ENCODE results near the gene ENTREP1. TPM values are rescaled to one million over a fixed set of nuclear protein-coding genes. Genes with fewer than 3 reads are reported as not detected.

The ENTREP1 gene
- total RNA-seq, 1 experiment from 2014 or later, result 0.35 TPM

DNA sequence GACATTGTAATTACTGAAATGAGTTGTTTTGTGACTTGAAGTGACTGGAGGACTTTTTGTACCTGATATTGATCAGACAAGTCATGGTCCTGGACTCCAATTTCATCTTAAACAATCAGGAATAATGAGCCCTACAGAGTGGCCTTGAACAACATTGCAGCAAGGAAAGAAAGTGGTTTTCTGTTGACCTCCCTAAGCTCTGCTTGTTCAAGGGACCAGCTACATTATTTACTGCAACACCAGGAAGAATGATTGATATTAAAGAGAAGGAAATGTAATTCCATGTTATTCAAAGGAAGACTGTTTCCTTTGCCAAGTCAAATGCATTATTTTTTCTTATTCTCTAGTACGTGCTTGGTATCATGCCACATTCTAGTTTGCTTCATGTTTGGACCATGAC lies 22.6 kb downstream of the ENTREP1 start:
- CTCF ChIA-PET, result no interaction called here
- Histone ChIP-seq H3K36me3 (ENCODE audit: low read depth) (no peaks in the 10 kb centered on the region), H3K27ac (no peak overlapping the region), H3F3A (ENCODE audit: insufficient read depth, low read depth) (no peaks in the 10 kb centered on the region), H3K27me3 (ENCODE audit: insufficient read depth, low read depth) (no peaks in the 10 kb centered on the region), H2AFZ (no peak overlapping the region), H3K79me2 (ENCODE audit: low read depth) (no peaks in the 10 kb centered on the region), H3K9me3 (ENCODE audit: insufficient read depth, low read depth) (no peaks in the 10 kb centered on the region), H3K4me1 (replicated peaks; ENCODE audit: insufficient read depth) (no peaks in the 10 kb centered on the region), H3K4me2 (no peak overlapping the region), H3K9me2 (ENCODE audit: insufficient read depth) (0 out of 2 replicates have a peak, but pooled peaks cover 3% of the 10 kb centered on the region), H3K4me3 (no peak overlapping the region), H4K20me1 (ENCODE audit: insufficient read depth) (no peaks in the 10 kb centered on the region)
- BruUV-seq (replicated peaks), result no TSS peak
- no peak for DNase-seq
- POLR2A ChIA-PET (ENCODE audit: unreplicated experiment), result no interaction called here
- TF ChIP-seq EZH2 (IDR thresholded peaks at IDR 0.05; ENCODE audit: low read depth), result no peak
- TF ChIP-seq, protein P1, sequence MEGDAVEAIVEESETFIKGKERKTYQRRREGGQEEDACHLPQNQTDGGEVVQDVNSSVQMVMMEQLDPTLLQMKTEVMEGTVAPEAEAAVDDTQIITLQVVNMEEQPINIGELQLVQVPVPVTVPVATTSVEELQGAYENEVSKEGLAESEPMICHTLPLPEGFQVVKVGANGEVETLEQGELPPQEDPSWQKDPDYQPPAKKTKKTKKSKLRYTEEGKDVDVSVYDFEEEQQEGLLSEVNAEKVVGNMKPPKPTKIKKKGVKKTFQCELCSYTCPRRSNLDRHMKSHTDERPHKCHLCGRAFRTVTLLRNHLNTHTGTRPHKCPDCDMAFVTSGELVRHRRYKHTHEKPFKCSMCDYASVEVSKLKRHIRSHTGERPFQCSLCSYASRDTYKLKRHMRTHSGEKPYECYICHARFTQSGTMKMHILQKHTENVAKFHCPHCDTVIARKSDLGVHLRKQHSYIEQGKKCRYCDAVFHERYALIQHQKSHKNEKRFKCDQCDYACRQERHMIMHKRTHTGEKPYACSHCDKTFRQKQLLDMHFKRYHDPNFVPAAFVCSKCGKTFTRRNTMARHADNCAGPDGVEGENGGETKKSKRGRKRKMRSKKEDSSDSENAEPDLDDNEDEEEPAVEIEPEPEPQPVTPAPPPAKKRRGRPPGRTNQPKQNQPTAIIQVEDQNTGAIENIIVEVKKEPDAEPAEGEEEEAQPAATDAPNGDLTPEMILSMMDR (conservative IDR thresholded peaks at IDR 0.05), result no peak
- intact Hi-C loops (cut with micrococcal nuclease; ENCODE audit: unreplicated experiment), result no loop called here

DNA sequence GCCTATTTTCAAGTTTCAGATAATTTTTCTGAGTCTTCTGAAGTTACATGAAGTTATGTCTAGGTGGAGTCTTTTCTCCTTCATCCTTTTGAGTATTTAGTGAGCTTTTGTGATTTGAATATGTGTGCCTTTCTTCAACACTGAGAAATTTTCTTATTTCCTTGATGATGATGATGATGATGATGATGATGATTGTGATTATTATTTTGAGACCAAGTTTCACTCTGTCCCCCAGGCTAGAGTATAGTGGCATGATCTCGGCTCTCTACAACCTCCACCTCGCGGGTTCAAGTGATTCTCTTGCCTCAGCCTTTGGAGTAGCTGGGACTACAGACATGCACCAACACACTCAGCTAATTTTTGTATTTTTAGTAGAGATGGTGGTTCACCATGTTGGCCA lies 26.2 kb downstream of the ENTREP1 start:
- Histone ChIP-seq H2AFZ (no peak overlapping the region), H3K9me2 (ENCODE audit: insufficient read depth) (0 out of 2 replicates have a peak, but pooled peaks cover 3% of the 10 kb centered on the region), H3K27ac (no peak overlapping the region), H3F3A (ENCODE audit: insufficient read depth, low read depth) (no peaks in the 10 kb centered on the region), H3K4me3 (no peak overlapping the region), H3K79me2 (ENCODE audit: low read depth) (no peaks in the 10 kb centered on the region), H3K4me2 (no peak overlapping the region), H4K20me1 (ENCODE audit: insufficient read depth) (no peaks in the 10 kb centered on the region), H3K36me3 (ENCODE audit: low read depth) (no peaks in the 10 kb centered on the region), H3K4me1 (replicated peaks; ENCODE audit: insufficient read depth) (no peaks in the 10 kb centered on the region), H3K9me3 (ENCODE audit: insufficient read depth, low read depth) (no peaks in the 10 kb centered on the region), H3K27me3 (ENCODE audit: insufficient read depth, low read depth) (no peaks in the 10 kb centered on the region)
- intact Hi-C loops (cut with micrococcal nuclease; ENCODE audit: unreplicated experiment), result no loop called here
- no peak for DNase-seq
- TF ChIP-seq, protein P1 (conservative IDR thresholded peaks at IDR 0.05), result no peak
- no peak for TF ChIP-seq EZH2 (IDR thresholded peaks at IDR 0.05; ENCODE audit: low read depth)
- ChIA-PET POLR2A (ENCODE audit: unreplicated experiment) (no interaction called here), CTCF (no interaction called here)
- no TSS peak for BruUV-seq (replicated peaks)

DNA sequence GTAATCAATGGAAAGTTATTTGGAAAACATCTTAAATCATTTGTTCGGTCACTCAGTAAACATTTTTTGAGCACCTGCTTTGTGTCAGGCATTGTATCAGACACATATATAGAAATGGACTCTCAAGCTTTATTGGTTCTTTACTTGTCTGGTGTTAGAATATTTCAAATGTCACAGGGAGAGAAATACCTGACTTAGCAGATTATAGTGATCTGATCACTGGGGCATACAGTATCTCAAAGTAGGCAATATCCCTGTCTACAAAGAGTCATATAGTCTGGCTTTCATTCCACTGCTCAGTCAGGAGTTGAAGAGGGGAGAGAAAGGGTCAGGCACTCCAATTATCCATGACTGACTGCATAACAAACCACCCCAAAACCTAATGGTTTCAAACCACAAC lies 30.2 kb downstream of the ENTREP1 start:
- H4K20me1 ChIP-seq (ENCODE audit: insufficient read depth), result no peaks in the 10 kb centered on the region
- DNase-seq, result no peak
- H3K4me3 ChIP-seq, result no peak overlapping the region
- no peaks in the 10 kb centered on the region for H3F3A ChIP-seq (ENCODE audit: insufficient read depth, low read depth)
- no peaks in the 10 kb centered on the region for H3K4me1 ChIP-seq (replicated peaks; ENCODE audit: insufficient read depth)
- no peaks in the 10 kb centered on the region for H3K36me3 ChIP-seq (ENCODE audit: low read depth)
- BruUV-seq (replicated peaks), result no TSS peak
- TF ChIP-seq EZH2 (IDR thresholded peaks at IDR 0.05; ENCODE audit: low read depth), result no peak
- TF ChIP-seq, protein P1 (conservative IDR thresholded peaks at IDR 0.05), result no peak
- no peaks in the 10 kb centered on the region for H3K27me3 ChIP-seq (ENCODE audit: insufficient read depth, low read depth)
- CTCF ChIA-PET, result no interaction called here
- no peak overlapping the region for H3K4me2 ChIP-seq
- H2AFZ ChIP-seq, result no peak overlapping the region
- intact Hi-C loops (cut with micrococcal nuclease; ENCODE audit: unreplicated experiment), result no loop called here
- H3K9me2 ChIP-seq (ENCODE audit: insufficient read depth), result no peaks in the 10 kb centered on the region
- H3K27ac ChIP-seq, result no peak overlapping the region
- POLR2A ChIA-PET (ENCODE audit: unreplicated experiment), result no interaction called here
- H3K79me2 ChIP-seq (ENCODE audit: low read depth), result no peaks in the 10 kb centered on the region
- H3K9me3 ChIP-seq (ENCODE audit: insufficient read depth, low read depth), result no peaks in the 10 kb centered on the region
